GM23338 (cell line): Measurements from ENCODE around the gene RAD51B. TPM values are rescaled to one million over a fixed set of nuclear protein-coding genes. Genes with fewer than 3 reads are reported as not detected.

ENCODE experiments used
- ATAC-seq: fragments of 200-7000 bp; cut with Tn5 transposase; 3 replicates; pipeline ENCODE4 v1.9.1; 2020
- DNase-seq: peaks from one replicate; pipeline ENCODE4 v3.0.0-alpha.2; 2015; ENCODE audit warnings: low spot score
- H2AFZ ChIP-seq: fragments of 200-600 bp; sonication (generic); 2 replicates; pipeline ENCODE4 v1.8.0; 2016; ENCODE audit warnings: antibody characterized with exemption, mild to moderate bottlenecking, moderate library complexity
- H3F3A ChIP-seq: fragments of 200-600 bp; sonication (generic); replicated peaks from 2 replicates; pipeline ENCODE4 v1.8.0; 2017; ENCODE audit warnings: antibody characterized with exemption, mixed run types, low read depth
- H3K27ac ChIP-seq: fragments of 200-600 bp; sonication (generic); 2 replicates; pipeline ENCODE4 v1.6.1; 2016; ENCODE audit warnings: low read depth
- H3K27me3 ChIP-seq: fragments of 200-600 bp; sonication (generic); 2 replicates; pipeline ENCODE4 v1.8.0; 2016; ENCODE audit warnings: mild to moderate bottlenecking, mixed run types, moderate library complexity; ENCODE audit not compliant: insufficient read depth
- H3K36me3 ChIP-seq: fragments of 200-600 bp; sonication (generic); 2 replicates; pipeline ENCODE4 v1.8.0; 2016; ENCODE audit warnings: mild to moderate bottlenecking; ENCODE audit not compliant: insufficient read depth
- H3K4me1 ChIP-seq: fragments of 200-600 bp; sonication (generic); 2 replicates; pipeline ENCODE4 v1.8.0; 2016; ENCODE audit warnings: mild to moderate bottlenecking, moderate library complexity; ENCODE audit not compliant: insufficient read depth
- H3K4me2 ChIP-seq: fragments of 200-600 bp; sonication (generic); 2 replicates; pipeline ENCODE4 v1.7.1; 2017; ENCODE audit warnings: mixed run types
- H3K4me3 ChIP-seq: fragments of 200-600 bp; sonication (generic); 2 replicates; pipeline ENCODE4 v1.6.1; 2016; ENCODE audit warnings: mixed run types
- H3K79me2 ChIP-seq: fragments of 200-600 bp; sonication (generic); replicated peaks from 2 replicates; pipeline ENCODE4 v1.8.0; 2017; ENCODE audit warnings: mild to moderate bottlenecking; ENCODE audit not compliant: insufficient read depth
- H3K9me2 ChIP-seq: fragments of 200-600 bp; sonication (generic); 2 replicates; pipeline ENCODE4 v1.8.0; 2017; ENCODE audit not compliant: insufficient read depth
- H4K20me1 ChIP-seq: fragments of 200-600 bp; sonication (generic); replicated peaks from 2 replicates; pipeline ENCODE4 v1.8.0; 2017; ENCODE audit warnings: mild to moderate bottlenecking; ENCODE audit not compliant: insufficient read depth
- H3K27ac Mint-ChIP-seq: 2 replicates; pipeline ENCODE4 v1.8.0; 2020; ENCODE audit warnings: inconsistent platforms, mild to moderate bottlenecking, moderate library complexity, mixed read lengths
- H3K27me3 Mint-ChIP-seq: 3 replicates; pipeline ENCODE4 v1.8.0; 2022; ENCODE audit warnings: low read depth, mild to moderate bottlenecking, moderate library complexity, mixed read lengths, inconsistent platforms; ENCODE audit not compliant: insufficient read depth, poor library complexity
- H3K36me3 Mint-ChIP-seq: 3 replicates; pipeline ENCODE4 v1.8.0; 2021; ENCODE audit warnings: low read depth, mild to moderate bottlenecking, inconsistent platforms, moderate library complexity, mixed read lengths
- H3K4me1 Mint-ChIP-seq: 3 replicates; pipeline ENCODE4 v1.8.0; 2020; ENCODE audit warnings: mild to moderate bottlenecking, inconsistent platforms, mixed read lengths
- H3K4me3 Mint-ChIP-seq: 3 replicates; pipeline ENCODE4 v1.8.0; 2021; ENCODE audit warnings: moderate library complexity, mild to moderate bottlenecking, inconsistent platforms, mixed read lengths
- H3K9me3 Mint-ChIP-seq: 3 replicates; pipeline ENCODE4 v1.8.0; 2020; ENCODE audit warnings: moderate library complexity, mild to moderate bottlenecking, inconsistent platforms, mixed read lengths
- EZH2 ChIP-seq: fragments of 200-600 bp; sonication (generic); IDR thresholded peaks from one replicate; pipeline ENCODE4 v1.8.0; 2017; ENCODE audit warnings: antibody characterized with exemption, mild to moderate bottlenecking, low read depth; ENCODE audit not compliant: unreplicated experiment
- EZH2phosphoT487 ChIP-seq: fragments of 200-600 bp; sonication (generic); IDR thresholded peaks from one replicate; pipeline ENCODE4 v1.8.1; 2018; ENCODE audit warnings: antibody characterized with exemption; ENCODE audit not compliant: unreplicated experiment
- JUNB ChIP-seq: IDR thresholded peaks from one replicate; pipeline ENCODE4 v1.6.1; 2016; ENCODE audit warnings: antibody characterized with exemption; ENCODE audit not compliant: unreplicated experiment
- POLR2AphosphoS5 ChIP-seq: IDR thresholded peaks from 2 replicates; pipeline ENCODE4 v1.6.1; 2016; ENCODE audit warnings: antibody characterized with exemption, low read depth
- REST ChIP-seq: IDR thresholded peaks from one replicate; pipeline ENCODE4 v1.6.1; 2018; ENCODE audit warnings: antibody characterized with exemption; ENCODE audit not compliant: unreplicated experiment
- STAT1 ChIP-seq: IDR thresholded peaks from one replicate; pipeline ENCODE4 v1.6.1; 2016; ENCODE audit warnings: antibody characterized with exemption; ENCODE audit not compliant: unreplicated experiment
- polyA plus RNA-seq: library from polyadenylated mRNA; unstranded; fragments of >200 nt; fragmentation: Nextera tagmentation; extraction: Ambion mirVana; gene quantifications from 2 replicates; pipeline ENCODE4 v1.2.1, GENCODE V29; 2016
- total RNA-seq: library from RNA; depleted of rRNA; stranded (reverse); fragments of >200 nt; shearing (Covaris generic); gene quantifications from 2 replicates; pipeline ENCODE4 v1.2.3, GENCODE V29; 2014
- TF ChIP-seq, protein P1 (sequence below): fragments of 250-450 bp; sonication (Bioruptor Pico); IDR thresholded peaks from 2 replicates; pipeline ENCODE4 v1.5.0; 2020; ENCODE audit warnings: mild to moderate bottlenecking, moderate library complexity

RAD51B gene
- total and polyA plus RNA-seq, 2 experiments from 2014 or later = 15.7 to 29.1 TPM

DNA sequence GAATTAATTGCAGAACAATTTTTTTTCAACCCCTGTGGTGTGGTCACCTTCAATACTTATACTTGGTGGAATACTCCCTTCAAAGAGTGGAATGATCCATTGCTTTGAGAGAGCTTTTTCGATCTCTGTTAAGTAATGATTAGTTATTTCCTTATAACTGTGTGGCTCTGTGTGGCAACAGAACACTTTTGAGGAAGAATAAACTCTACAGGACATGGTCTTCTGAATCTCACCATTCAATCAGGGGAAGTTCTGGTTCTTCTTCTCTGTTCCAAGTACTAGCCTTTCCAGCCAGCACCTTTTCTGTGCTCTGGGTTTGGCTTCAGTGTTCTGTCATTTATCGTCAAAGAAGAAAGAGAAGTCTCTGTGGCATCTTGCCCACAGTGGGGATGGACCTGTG is 604.1 kb downstream of the RAD51B start:
- Histone ChIP-seq H3K4me1 (0 out of 2 replicates have a peak, but pooled peaks cover 5% of the 10 kb centered on the region), H3K4me2 (no peak overlapping the region), H2AFZ (no peak overlapping the region), H3K36me3 (no peaks in the 10 kb centered on the region), H3K27ac (no peak overlapping the region), H3K4me3 (no peak overlapping the region), H4K20me1 (no peaks in the 10 kb centered on the region), H3K79me2 (no peaks in the 10 kb centered on the region), H3F3A (no peaks in the 10 kb centered on the region), H3K27me3 (no peaks in the 10 kb centered on the region), H3K9me2 (no peaks in the 10 kb centered on the region; the same call in 1 of the 2 replicates)
- ATAC-seq (no peak), DNase-seq (no peak)
- TF ChIP-seq, protein P1, sequence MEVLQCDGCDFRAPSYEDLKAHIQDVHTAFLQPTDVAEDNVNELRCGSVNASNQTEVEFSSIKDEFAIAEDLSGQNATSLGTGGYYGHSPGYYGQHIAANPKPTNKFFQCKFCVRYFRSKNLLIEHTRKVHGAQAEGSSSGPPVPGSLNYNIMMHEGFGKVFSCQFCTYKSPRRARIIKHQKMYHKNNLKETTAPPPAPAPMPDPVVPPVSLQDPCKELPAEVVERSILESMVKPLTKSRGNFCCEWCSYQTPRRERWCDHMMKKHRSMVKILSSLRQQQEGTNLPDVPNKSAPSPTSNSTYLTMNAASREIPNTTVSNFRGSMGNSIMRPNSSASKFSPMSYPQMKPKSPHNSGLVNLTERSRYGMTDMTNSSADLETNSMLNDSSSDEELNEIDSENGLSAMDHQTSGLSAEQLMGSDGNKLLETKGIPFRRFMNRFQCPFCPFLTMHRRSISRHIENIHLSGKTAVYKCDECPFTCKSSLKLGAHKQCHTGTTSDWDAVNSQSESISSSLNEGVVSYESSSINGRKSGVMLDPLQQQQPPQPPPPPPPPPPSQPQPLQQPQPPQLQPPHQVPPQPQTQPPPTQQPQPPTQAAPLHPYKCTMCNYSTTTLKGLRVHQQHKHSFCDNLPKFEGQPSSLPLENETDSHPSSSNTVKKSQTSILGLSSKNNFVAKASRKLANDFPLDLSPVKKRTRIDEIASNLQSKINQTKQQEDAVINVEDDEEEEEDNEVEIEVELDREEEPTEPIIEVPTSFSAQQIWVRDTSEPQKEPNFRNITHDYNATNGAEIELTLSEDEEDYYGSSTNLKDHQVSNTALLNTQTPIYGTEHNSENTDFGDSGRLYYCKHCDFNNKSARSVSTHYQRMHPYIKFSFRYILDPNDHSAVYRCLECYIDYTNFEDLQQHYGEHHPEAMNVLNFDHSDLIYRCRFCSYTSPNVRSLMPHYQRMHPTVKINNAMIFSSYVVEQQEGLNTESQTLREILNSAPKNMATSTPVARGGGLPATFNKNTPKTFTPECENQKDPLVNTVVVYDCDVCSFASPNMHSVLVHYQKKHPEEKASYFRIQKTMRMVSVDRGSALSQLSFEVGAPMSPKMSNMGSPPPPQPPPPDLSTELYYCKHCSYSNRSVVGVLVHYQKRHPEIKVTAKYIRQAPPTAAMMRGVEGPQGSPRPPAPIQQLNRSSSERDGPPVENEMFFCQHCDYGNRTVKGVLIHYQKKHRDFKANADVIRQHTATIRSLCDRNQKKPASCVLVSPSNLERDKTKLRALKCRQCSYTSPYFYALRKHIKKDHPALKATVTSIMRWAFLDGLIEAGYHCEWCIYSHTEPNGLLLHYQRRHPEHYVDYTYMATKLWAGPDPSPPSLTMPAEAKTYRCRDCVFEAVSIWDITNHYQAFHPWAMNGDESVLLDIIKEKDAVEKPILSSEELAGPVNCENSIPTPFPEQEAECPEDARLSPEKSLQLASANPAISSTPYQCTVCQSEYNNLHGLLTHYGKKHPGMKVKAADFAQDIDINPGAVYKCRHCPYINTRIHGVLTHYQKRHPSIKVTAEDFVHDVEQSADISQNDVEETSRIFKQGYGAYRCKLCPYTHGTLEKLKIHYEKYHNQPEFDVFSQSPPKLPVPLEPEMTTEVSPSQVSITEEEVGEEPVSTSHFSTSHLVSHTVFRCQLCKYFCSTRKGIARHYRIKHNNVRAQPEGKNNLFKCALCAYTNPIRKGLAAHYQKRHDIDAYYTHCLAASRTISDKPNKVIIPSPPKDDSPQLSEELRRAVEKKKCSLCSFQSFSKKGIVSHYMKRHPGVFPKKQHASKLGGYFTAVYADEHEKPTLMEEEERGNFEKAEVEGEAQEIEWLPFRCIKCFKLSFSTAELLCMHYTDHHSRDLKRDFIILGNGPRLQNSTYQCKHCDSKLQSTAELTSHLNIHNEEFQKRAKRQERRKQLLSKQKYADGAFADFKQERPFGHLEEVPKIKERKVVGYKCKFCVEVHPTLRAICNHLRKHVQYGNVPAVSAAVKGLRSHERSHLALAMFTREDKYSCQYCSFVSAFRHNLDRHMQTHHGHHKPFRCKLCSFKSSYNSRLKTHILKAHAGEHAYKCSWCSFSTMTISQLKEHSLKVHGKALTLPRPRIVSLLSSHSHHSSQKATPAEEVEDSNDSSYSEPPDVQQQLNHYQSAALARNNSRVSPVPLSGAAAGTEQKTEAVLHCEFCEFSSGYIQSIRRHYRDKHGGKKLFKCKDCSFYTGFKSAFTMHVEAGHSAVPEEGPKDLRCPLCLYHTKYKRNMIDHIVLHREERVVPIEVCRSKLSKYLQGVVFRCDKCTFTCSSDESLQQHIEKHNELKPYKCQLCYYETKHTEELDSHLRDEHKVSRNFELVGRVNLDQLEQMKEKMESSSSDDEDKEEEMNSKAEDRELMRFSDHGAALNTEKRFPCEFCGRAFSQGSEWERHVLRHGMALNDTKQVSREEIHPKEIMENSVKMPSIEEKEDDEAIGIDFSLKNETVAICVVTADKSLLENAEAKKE (CRISPR knock-in tag) = no peak
- TF ChIP-seq JUNB (no peak), POLR2AphosphoS5 (no peak), EZH2phosphoT487 (no peak), REST (no peak), EZH2 (no peak), STAT1 (no peak)
- H3K4me1 Mint-ChIP-seq = peaks cover 22% of the 10 kb centered on the region
- 0 out of 3 replicates have a peak, but pooled peaks cover 3% of the 10 kb centered on the region for H3K9me3 Mint-ChIP-seq
- no peak overlapping the region for H3K4me3 Mint-ChIP-seq
- no peaks in the 10 kb centered on the region; the same call in 2 of the 3 replicates for H3K36me3 Mint-ChIP-seq
- no peak overlapping the region for H3K27ac Mint-ChIP-seq
- H3K27me3 Mint-ChIP-seq = peaks cover 2% of the 10 kb centered on the region
